GM19099 (cell line): Measurements from ENCODE around the gene CTXND1.

Source experiments
- POLR2A ChIP-seq: IDR thresholded peaks from 3 replicates; pipeline ENCODE4 v1.6.1; 2011; ENCODE audit warnings: low read depth; ENCODE audit not compliant: insufficient read length; ENCODE audit errors: extremely low read depth

The CTXND1 gene

GRCh38 chr15:80180468-80180867, 71.5 kb downstream of the CTXND1 start:
- no peak for TF ChIP-seq POLR2A

GRCh38 chr15:80179935-80180334, 72.1 kb downstream of the CTXND1 start:
- no peak for TF ChIP-seq POLR2A

GRCh38 chr15:80179025-80179759, 72.8 kb downstream of the CTXND1 start:
- no peak for TF ChIP-seq POLR2A

DNA sequence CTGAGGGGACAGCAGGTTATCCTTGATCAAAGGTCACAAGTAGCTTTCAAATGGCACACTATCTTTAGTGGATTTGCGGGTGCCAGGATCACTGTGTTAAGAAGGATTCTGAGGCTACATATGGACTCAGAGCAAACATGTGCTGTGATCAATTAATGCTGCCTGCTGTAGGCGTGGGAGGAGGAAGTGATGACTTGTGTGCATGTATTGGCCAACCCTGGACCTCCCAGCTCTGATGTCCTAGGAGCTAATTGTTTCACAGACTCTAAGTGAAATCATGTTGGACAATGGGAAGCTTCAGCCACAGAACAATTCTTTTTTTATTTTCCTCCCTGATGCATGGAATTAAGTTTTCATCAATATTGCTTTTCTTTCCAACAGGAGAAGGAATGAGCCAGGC, 74.9 kb downstream of the CTXND1 start:
- TF ChIP-seq POLR2A = no peak

DNA sequence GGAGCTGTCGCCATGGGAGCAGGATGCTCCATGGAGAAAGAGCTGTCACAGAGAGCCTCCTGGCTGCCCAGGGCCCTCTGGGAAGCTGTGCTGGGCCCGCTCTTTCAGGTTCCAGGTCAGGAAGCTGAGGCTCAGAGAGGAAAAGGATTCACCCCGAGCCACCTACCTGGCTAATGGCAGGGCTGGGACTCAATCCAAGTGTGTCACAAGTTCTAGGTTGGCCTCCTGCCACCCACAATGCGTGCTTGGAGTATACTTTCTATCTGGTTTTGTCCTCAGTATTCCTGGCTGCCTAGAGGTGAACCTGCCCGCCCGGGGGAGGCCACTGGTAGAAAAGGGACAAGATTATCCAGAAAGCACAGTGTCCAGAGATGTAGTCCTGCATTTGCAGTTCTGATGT, 75.6 kb downstream of the CTXND1 start:
- no peak for TF ChIP-seq POLR2A

DNA sequence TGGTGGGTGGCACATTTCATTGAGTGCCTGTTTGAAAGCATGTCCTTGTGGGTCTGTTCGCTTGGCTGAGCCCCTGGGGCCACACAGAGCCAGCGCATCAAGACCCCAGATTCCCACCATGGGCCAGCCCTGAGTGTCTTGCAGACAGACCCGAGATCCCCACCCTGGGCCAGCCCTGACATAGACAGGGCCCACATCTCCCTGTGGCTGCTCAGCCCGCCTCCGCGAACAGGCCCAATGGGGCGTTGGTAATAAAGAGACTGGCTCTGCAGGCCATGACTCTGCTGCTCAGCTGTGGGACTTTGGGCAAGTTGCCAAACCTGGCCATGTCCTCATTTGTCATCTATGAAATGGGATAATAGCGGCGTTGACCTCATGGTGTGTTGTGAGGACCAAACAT, 76.6 kb downstream of the CTXND1 start:
- TF ChIP-seq POLR2A = no peak

DNA sequence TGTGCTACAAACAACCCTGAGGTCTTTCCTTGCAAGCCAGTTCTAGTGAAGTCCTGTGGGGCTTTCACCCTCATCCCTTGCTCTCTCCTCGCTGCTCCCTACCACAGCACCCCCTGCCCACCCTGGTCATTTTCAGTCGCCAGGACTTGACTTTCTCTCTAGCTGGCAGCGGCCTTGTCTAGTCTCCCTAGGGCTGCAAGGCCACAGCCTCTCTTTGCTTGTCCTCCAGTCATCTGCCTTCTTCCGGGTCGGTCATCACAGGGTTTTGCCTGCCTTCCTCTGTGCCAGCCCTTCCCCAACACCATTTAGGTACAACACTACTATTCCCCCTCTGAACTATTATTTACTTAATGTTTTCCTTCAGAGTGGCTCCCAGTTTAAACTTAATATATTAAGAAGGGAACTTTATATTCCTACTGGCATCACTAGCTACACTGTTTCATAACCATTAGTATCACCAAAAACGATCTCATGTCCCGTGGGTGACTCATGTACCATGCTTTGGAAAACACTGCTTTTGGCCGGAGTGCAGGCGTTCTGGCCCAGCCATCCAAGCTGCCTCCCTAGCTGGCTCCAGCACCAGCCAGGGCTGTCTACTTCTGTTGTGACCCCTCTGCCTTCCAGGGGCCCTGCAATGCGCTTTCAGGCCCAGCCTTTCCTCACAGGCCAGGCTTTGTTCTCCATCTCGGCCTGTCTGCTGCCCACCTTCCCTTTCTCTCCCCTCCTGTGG, 77.8 kb downstream of the CTXND1 start:
- no peak for TF ChIP-seq POLR2A

DNA sequence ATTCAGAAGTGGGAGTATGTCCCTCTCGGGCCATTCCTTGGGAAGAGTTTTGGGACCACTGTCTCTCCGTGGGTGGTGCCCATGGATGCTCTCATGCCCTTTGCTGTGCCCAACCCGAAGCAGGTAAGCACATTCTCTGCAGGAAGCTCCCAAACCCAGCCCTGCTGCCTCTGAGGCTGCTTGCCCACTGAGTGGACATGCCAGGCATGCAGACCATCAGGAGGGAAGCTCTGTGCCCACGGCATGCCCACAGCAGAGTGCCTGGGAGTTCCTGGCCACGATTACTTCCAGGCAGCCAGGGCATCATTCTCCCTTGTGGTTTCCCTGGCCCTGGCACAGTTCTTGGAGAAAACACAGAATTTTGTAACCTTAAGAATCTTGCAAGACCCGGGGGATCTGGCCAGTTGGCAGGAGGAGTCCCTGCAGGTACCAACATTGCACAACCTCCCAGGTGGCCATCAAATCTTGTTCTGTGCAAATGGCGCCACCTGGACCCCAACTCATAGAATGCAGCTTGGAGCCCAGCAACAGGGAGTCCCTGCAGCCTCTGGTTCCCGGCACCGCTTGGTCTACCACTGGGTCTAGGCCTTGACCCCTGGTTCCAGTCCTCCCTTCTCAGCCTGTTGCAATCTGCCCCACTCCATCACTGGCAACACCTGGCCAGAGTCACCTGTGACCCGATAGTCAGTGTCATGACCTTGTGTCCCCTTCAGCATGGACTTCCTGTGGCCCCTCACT, 78.8 kb downstream of the CTXND1 start:
- TF ChIP-seq POLR2A = no peak

- no peak for TF ChIP-seq POLR2A
These were observed 79.6 kb downstream of the CTXND1 start for GRCh38 chr15:80172401-80172800.

- TF ChIP-seq POLR2A = no peak
These were observed 80.2 kb downstream of the CTXND1 start for GRCh38 chr15:80171787-80172186.

DNA sequence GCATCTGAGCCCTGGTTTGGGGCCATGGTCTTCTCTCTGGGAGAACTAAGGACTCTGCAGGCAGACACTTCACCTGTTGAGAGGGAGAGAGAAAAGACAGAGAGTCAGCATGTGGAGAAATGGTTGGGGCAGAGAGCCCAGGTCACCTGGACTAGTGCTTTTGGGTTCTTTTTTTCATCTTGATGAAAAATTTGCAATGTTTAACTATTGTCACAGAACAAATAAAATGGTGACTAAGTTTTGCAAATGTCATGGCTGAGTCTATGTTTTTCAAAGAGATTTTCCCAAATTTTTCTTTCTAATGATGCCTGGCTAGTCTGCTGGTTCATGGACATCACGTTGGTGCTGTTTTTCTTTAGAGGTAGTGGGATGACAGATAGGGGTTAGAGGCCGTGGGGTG, 81.4 kb downstream of the CTXND1 start:
- no peak for TF ChIP-seq POLR2A

DNA sequence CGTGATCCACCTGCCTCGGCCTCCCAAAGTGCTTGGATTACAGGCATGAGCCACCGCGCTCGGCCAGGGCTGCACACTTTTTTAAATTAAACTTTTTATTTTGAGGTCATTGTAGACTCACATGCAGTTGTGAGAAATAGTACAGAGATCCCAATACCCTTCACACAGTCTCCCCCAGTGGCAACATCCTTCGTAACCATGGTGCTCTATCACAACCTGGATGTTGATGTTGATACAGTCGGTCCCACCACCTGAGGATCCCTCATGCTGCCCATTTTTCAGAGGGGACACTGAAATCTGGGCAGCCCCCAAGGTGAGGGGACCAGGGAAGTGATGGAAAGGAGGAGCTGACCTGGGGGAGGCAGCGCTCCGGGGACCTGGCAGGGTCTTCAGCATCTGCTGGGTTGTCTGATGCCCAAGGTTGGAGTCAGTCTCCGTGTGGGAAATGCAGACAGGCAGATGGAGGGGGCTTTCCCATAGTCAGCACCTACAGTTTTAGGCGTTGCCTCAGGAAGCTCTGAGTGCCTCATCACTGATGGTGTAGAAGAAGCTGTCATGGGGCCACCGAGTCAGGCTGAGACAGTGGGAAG, 82.2 kb downstream of the CTXND1 start:
- no peak for TF ChIP-seq POLR2A

DNA sequence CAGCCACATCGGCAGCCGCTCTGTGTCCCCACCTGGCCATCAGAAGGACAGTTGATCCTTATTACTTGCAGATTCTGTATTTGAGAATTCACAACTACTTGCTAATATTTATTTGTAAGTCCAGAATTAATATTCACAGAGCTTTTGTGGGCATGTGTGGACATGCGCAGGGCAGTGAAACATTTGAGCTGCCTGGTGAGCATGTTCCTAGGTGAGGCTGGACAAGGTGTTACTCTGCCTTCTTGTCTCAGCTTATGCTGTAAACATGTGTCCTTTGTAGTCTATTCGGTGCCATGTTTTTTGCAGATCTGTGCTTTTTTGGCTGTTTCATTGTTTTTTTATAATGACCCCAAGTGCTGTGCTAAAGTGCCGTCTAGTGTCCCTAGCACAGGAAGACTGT, 83.6 kb downstream of the CTXND1 start:
- TF ChIP-seq POLR2A = no peak

DNA sequence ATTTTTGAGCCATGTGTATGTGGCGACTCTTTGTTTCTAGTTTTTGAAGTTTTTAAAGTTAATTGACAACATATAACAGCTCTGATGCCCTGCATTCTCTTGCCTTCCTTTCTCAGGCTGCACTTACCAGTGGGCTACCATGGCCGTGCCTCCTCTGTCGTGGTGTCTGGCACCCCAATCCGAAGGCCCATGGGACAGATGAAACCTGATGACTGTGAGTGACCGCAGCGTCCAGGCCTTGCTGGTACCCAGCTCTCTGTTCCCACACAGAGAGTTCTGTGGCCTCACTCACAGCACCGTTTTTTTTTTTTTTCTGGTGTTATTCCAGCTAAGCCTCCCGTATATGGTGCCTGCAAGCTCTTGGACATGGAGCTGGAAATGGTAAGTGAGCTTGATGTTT, 84.1 kb downstream of the CTXND1 start:
- TF ChIP-seq POLR2A = no peak

DNA sequence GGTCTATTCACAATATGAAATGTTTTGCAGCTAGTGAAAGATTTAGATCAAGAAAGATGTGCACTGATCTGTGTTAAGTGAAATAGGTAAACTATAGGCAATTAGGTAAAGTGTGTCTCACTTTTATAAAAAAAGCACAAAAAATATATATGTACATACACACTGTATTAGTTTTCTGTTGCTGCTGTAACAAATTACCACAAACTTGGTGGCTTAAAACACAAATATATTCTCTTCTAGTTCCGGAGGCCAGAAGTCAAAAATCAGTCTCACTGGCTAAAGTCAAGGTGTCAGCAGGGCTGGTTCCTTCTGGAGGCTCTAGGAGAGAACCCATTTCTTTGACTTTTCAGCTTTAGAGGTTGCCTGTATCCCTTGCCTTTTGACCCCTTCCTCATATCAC, 88.1 kb downstream of the CTXND1 start:
- no peak for TF ChIP-seq POLR2A
